Activated CD4-positive, CD25-positive, alpha-beta regulatory T cell (primary cell): Measurements from ENCODE around the gene FBXO39.
"Not testable (repeated sequence)": the region's sequence is repeated elsewhere in the genome, so short reads cannot be mapped to it uniquely, and the experiment has no call there.

Experiments
- DNase-seq, 4 experiments: peaks; one replicate each; lab custom pipeline; 2025; lab: John Stamatoyannopoulos, UW

The FBXO39 gene

DNA sequence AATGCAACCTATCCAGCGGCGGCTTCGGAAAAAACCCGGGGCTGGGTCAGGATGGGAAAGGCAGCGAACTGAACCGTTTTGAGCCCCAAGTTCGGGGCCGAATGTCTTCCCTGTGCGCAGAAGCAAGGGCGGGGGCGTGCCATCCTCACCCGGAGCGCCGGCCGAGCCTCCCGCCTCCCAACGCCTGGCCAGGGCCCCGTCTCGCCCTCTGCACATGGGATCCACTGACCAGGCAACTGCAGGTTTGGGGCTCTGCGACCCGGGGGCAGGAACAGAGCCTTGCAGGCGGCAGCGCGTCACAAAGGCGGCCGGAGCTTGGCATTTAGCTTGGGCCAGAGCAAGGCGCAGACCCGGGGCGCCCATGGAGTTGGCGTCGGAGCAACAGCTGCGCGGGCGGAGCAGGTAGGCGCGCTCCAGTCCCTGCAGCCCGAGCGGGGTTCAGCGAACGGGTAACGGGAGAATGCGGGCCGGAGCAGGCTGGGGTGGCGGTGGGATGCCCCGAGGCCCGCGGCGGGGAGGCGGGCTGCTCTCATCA, at the start of gene FBXO39:
Gene FBXO39, plus strand, starts transcription at position 345 of the 535 bp plus-strand sequence. CDS start 3,654 bp downstream, outside the sequence.
- DNase-seq: no peak

- DNase-seq: no peak
Measured at GRCh38 chr17:6729531-6729930, 46.5 kb upstream of the FBXO39 start.

- DNase-seq: not testable (repeated sequence)
Measured at GRCh38 chr17:6746665-6747064, 29.4 kb upstream of the FBXO39 start.

- DNase-seq: no peak
Measured at GRCh38 chr17:6748617-6749016, 27.4 kb upstream of the FBXO39 start.

DNA sequence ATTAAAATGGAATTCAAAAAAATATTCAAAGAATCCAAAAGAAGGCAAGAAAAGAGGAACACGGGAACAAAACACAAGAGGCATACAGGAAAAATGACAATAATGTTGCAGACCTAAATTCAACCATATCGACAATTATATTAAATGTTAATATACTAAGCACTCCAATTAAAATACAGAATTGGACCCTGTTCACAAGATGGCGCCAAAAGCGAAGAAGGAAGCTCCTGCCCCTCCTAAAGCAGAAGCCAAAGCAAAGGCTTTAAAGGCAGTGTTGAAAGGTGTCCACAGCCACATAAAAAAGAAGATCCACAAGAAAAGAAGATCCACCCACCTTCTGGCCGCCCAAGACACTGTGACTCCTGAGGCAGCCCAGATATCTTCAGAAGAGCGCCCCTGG, 26.5 kb upstream of the FBXO39 start:
- no peak for DNase-seq

- no peak for DNase-seq
Measured at GRCh38 chr17:6752068-6752909, 23.7 kb upstream of the FBXO39 start.

GRCh38 chr17:6753006-6753445, 23.0 kb upstream of the FBXO39 start:
- DNase-seq: no peak

- no peak for DNase-seq
Measured at GRCh38 chr17:6753546-6753945, 22.5 kb upstream of the FBXO39 start.

DNA sequence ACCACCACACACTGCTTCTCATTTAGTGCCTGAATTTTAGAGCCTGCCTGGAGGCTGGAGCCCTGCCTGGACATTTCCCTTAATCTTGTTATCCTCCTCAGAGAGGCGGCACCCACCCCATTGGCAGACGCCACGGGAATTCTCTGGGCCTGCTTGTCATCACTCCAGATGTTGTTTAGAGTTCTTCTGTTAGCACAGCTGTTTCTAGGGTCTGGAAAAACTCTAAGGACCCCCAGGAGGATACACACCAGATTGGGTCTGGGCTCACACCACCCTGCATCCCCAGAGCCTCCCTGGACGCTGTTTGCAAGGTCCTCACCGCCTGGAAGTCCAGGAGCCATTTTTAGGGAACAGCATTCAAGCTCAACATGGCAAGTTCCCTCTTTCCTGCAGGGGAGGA, 20.7 kb upstream of the FBXO39 start:
- DNase-seq: no peak

GRCh38 chr17:6755731-6756184, 20.3 kb upstream of the FBXO39 start, which contains the start of gene XAF1:
Gene XAF1, plus strand, starts transcription at chr17:6756046. Its CDS starts 33 bp downstream, at chr17:6756079.
- peak in 3 of 4 experiments; percentile 19 to 49 (median 30) for DNase-seq

DNA sequence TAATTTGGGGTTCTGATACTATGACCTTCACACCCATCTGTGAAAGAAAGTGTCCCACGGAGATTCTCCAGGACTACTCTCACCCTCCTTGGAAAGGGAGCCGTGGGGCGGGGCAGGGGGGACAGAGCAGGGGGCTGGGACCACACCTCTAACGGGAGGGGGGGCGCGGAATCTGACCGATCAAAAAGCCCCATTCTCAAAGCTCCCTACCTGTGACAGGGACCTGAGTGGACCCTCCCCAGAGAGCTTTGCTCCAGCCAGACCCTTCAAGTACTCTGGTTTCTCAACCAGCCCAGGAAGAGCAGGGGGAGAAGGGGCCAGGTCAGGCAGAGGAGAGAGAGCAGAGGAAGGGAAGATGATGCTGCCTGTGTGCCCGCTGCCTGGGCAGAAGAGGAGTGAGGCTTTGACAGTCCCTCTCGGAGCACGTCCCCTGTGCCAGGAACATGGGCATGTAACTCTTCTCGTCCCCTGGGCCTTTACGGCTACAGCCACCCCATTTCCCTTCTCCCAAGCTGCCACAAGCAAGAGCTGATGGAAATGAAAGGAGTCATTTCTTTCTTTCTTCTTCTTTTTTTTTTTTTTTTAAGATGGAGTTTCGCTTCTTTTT, 19.5 kb upstream of the FBXO39 start:
- no peak for DNase-seq

GRCh38 chr17:6757747-6758146, 18.3 kb upstream of the FBXO39 start:
- no peak for DNase-seq

DNA sequence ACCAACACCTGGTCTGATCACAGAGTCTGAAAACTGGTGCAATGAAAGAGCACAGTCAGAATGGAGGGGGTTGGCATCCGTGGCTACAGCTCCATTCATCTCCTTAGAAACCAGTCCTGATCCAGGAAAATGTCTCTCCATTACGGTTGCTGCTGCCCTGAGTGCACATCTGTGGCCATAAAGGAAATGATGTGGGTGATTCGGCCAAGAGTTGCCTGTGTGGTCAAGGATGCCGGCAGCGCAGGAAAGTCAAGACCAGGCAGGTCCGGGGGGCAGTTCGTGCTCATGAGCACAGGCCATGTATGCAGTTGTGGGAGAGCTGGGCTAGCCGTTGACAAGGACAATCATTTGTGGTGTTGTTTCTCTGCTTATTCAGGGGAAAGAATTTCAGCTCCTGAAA, 14.2 kb upstream of the FBXO39 start:
- no peak for DNase-seq

- DNase-seq: no peak
Measured at GRCh38 chr17:6768447-6768846, 7.6 kb upstream of the FBXO39 start.

DNA sequence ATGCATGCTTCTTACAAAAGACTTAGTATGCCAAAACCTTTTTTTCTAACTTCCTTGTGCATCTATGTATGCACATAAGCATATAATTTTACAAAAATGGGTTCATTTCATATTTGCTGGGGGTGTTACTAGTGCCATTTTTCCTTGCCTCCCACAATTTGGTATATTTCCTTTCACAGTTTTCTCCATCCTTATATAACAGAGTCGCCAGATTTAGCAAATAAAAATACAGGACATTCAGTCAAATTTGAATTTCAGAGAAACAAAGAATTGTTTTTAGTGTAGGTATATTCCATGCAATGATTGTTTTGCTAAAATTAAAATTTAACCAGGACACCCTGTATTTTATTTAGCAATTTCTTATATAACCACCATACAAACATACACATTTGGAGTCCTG, 4.0 kb upstream of the FBXO39 start:
- no peak for DNase-seq

- not testable (repeated sequence) for DNase-seq
Measured at GRCh38 chr17:6774906-6775305, 1.1 kb upstream of the FBXO39 start.

DNA sequence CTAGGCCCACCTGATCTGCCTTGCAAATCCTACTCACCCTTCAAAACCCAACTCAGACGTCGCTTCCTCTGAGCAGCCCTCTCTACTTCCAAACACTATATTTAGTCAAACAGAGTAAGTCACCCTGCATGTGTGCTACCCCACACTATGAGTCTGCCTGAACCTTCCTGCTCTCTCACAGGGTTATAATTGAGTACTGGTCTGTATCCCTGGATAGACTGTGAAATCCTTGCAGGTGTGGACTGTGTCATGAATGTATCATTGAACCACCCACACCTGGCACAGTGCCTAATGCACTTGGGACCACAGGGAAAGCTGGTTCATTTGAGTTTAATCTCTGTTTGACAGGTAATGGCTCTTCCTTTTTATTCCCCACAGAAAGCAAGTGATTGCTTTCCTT, 3.4 kb downstream of the FBXO39 start:
- no peak for DNase-seq

GRCh38 chr17:6780001-6780400, 4.0 kb downstream of the FBXO39 start:
- no peak for DNase-seq

DNA sequence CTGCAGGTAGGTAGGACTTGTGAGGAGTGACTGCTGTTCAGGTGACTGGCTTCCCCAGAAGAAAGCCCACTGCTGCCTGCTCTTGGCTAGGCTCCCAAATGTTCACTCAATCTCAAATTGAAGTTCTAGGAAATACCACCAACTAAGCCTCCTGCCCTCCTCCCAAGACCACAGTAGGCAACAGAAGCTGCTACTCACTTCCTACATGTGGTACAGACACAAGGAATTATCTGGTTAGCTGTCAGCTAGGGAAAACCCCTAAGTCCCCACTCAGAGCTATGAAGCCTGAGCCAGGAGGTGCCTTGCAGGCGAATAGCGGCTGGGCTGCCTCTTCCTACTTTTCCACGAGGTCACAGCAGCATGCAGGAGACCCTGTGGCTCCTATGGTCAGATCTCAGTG, 4.9 kb downstream of the FBXO39 start:
- DNase-seq: no peak

DNA sequence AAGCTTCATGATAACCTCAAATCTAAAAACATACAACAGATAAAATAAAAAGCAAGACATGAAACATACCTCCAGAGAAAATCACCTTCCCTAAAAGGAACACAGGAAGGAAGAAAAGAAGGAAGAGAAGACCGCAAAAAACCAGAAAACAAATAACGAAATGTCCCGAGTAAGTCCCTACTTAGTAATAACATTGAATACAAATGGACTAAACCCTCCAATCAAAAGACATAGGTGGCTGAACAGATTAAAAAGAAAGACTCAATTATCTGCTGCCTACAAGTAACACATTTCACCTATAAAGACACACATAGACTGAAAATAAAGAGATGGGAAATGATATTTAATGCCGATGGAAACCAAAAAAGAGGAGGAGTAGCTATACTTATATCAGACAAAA, 6.2 kb downstream of the FBXO39 start:
- DNase-seq: no peak

GRCh38 chr17:6786618-6787017, 10.6 kb downstream of the FBXO39 start:
- no peak for DNase-seq

DNA sequence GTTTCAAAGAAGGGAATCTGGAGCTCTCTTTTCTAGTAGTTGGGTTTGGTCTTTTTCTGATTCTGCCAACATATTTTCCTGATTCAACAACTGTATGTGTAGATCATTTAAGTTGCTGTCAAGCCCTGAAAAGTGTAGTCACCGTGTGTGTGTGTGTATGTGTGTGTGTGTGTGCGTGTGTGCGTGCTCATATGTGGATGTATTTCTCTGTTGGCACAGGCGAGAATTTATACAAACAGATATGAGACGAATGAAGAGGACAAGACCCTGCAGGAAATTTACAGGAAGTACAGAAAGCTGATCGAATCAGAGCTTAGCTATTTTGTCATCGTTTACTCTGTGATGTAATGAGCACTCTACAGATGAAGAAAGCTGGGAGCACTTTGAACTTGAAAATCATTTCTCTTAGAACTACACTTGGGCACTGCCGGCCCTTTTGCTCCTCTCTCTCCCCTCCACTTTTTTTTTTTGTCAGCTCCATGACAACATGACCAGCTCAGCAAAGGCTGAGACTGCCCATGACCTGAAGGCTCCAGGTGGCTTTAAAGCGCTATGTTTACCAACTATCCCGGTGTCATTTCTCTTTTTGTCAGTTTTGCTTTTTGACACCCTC, 11.2 kb downstream of the FBXO39 start:
- DNase-seq: no peak

- no peak for DNase-seq
Measured at GRCh38 chr17:6789146-6789545, 13.1 kb downstream of the FBXO39 start.
